ENCODE data around the gene C16orf87.

DNA sequence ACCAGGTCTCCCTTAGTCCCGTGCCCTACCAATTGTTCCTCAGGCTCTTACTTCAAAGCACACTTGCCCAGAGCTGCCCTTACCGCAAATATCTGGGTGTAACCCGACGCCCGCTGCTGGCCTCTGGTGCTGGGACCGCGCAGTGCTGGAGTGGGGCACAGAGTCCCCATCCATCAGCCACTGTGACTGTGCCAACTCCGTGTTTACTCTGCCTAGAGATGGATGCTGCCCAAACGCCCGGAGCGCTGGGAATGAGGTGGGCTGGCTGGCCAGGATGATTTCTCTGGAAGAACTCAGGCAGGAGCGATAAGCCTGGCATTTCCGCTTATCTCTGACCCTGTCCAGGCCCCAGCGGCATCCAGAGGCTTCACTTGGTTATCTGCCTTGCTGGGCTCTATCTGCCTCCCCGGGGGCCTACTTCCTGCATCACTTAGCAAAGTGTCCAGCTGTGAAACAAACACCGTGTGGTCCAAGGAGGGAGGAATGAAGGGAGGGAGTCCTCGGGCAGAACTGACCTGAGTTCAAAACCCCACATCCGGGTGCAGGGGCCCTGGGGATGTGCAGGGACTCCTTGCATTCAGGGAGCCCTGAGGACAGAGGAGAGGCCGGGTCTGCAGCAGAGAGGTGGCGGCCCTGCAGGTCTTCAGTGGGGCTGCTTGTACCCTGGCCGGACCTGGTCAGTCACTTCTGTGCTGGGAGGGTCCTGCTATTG lies 73.5 kb downstream of the C16orf87 start:
- TF ChIP-seq, protein P1, sequence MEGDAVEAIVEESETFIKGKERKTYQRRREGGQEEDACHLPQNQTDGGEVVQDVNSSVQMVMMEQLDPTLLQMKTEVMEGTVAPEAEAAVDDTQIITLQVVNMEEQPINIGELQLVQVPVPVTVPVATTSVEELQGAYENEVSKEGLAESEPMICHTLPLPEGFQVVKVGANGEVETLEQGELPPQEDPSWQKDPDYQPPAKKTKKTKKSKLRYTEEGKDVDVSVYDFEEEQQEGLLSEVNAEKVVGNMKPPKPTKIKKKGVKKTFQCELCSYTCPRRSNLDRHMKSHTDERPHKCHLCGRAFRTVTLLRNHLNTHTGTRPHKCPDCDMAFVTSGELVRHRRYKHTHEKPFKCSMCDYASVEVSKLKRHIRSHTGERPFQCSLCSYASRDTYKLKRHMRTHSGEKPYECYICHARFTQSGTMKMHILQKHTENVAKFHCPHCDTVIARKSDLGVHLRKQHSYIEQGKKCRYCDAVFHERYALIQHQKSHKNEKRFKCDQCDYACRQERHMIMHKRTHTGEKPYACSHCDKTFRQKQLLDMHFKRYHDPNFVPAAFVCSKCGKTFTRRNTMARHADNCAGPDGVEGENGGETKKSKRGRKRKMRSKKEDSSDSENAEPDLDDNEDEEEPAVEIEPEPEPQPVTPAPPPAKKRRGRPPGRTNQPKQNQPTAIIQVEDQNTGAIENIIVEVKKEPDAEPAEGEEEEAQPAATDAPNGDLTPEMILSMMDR (IDR thresholded peaks at IDR 0.05; ENCODE audit: low read depth, low read length, poor library complexity, severe bottlenecking): no peak
- no peak for TF ChIP-seq EZH2phosphoT487 (IDR thresholded peaks at IDR 0.05; ENCODE audit: borderline replicate concordance, low read length)

Measured in DOHH2 (cell line).